ENCODE measurements around the gene TMED3.

Gene TMED3

GRCh38 chr15:79349525-79349924, 38.6 kb downstream of the TMED3 start:
- DNase-seq (ENCODE audit: low read depth, low spot score): no peak
- H3K4me3 ChIP-seq (ENCODE audit: low read depth, low read length): no peak overlapping the region
- TF ChIP-seq CTCF (IDR thresholded peaks at IDR 0.05; ENCODE audit: low read depth, low read length): no peak
- in situ Hi-C loops (cut with HindIII; ENCODE audit: low sequenced_read_pairs): no loop called here

- H3K4me3 ChIP-seq (ENCODE audit: low read depth, low read length): no peak overlapping the region
- in situ Hi-C loops (cut with HindIII; ENCODE audit: low sequenced_read_pairs): no loop called here
Measured at GRCh38 chr15:79352206-79352605, 41.3 kb downstream of the TMED3 start.

GRCh38 chr15:79357566-79357965, 46.7 kb downstream of the TMED3 start:
- DNase-seq (ENCODE audit: low read depth, low spot score): no peak
- in situ Hi-C loops (cut with HindIII; ENCODE audit: low sequenced_read_pairs): no loop called here
- H3K4me3 ChIP-seq (ENCODE audit: low read depth, low read length): no peak overlapping the region
- TF ChIP-seq CTCF (IDR thresholded peaks at IDR 0.05; ENCODE audit: low read depth, low read length): no peak

More at GRCh38 chr15:79352206-79352605, 41.3 kb downstream of the TMED3 start:
- TF ChIP-seq CTCF (IDR thresholded peaks at IDR 0.05; ENCODE audit: low read depth, low read length): no peak
- DNase-seq (ENCODE audit: low read depth, low spot score): no peak

GRCh38 chr15:79358069-79358468, 47.2 kb downstream of the TMED3 start:
- no peak for DNase-seq (ENCODE audit: low read depth, low spot score)
- no peak for TF ChIP-seq CTCF (IDR thresholded peaks at IDR 0.05; ENCODE audit: low read depth, low read length)
- in situ Hi-C loops (cut with HindIII; ENCODE audit: low sequenced_read_pairs): no loop called here
- no peak overlapping the region for H3K4me3 ChIP-seq (ENCODE audit: low read depth, low read length)

GRCh38 chr15:79364571-79365240, 53.8 kb downstream of the TMED3 start:
- DNase-seq (ENCODE audit: low read depth, low spot score): no peak
- no peak for TF ChIP-seq CTCF (IDR thresholded peaks at IDR 0.05; ENCODE audit: low read depth, low read length)
- in situ Hi-C loops (cut with HindIII; ENCODE audit: low sequenced_read_pairs): no loop called here

GRCh38 chr15:79365765-79366164, 54.9 kb downstream of the TMED3 start:
- TF ChIP-seq CTCF (IDR thresholded peaks at IDR 0.05; ENCODE audit: low read depth, low read length): no peak
- DNase-seq (ENCODE audit: low read depth, low spot score): no peak
- no peak overlapping the region for H3K4me3 ChIP-seq (ENCODE audit: low read depth, low read length)
- in situ Hi-C loops (cut with HindIII; ENCODE audit: low sequenced_read_pairs): no loop called here

More at GRCh38 chr15:79364571-79365240, 53.8 kb downstream of the TMED3 start:
- H3K4me3 ChIP-seq (ENCODE audit: low read depth, low read length): no peak overlapping the region

All from astrocyte of the spinal cord (primary cell).